Omental fat pad (tissue), 4 donors: ENCODE measurements around the gene ANXA1. TPM values are rescaled to one million over a fixed set of nuclear protein-coding genes. Genes with fewer than 3 reads are reported as not detected.

Experiments
- ATAC-seq: fragments of 150-250 bp; one replicate; pipeline ENCODE4 v1.9.1; 2016; ENCODE audit warnings: mild to moderate bottlenecking, moderate library complexity; ENCODE audit not compliant: low FRiP score
- DNase-seq: peaks from one replicate; pipeline ENCODE4 v3.0.0-alpha.2; 2019; ENCODE audit warnings: low spot score
- total RNA-seq, 4 donors: library from RNA; depleted of rRNA; stranded (reverse); fragments of >200 nt; gene quantifications; one replicate each; pipeline ENCODE4 v1.1.0, GENCODE V29; 2016
- TF ChIP-seq, protein P1 (sequence below), 3 donors: fragments of 450-650 bp; IDR thresholded peaks; one replicate each; pipeline ENCODE4 v1.5.1; 2016 to 2017; ENCODE audit warnings: antibody characterized with exemption in 3 of 3, mild to moderate bottlenecking in 3 of 3, moderate library complexity in 2 of 3

The ANXA1 gene
- total RNA-seq, 4 donors from 2014 or later: 513 to 2,547 (median 1,383) TPM

DNA sequence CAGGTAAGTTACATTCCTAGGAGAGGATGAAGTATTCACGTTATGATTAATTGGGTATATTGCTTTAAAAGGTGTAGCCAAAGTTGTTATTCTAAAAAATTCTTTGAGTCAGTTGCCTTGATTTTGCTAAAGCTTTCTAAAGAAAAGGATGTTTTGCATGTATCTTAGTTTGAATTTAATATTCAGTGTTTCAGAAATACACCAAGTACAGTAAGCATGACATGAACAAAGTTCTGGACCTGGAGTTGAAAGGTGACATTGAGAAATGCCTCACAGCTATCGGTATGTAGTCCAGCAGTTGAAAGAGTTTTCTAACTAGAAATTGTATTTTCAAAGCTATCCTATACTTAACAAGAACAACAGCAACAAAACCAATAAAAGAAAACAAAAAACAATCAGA is 14.2 kb downstream of the ANXA1 start:
- TF ChIP-seq, protein P1, sequence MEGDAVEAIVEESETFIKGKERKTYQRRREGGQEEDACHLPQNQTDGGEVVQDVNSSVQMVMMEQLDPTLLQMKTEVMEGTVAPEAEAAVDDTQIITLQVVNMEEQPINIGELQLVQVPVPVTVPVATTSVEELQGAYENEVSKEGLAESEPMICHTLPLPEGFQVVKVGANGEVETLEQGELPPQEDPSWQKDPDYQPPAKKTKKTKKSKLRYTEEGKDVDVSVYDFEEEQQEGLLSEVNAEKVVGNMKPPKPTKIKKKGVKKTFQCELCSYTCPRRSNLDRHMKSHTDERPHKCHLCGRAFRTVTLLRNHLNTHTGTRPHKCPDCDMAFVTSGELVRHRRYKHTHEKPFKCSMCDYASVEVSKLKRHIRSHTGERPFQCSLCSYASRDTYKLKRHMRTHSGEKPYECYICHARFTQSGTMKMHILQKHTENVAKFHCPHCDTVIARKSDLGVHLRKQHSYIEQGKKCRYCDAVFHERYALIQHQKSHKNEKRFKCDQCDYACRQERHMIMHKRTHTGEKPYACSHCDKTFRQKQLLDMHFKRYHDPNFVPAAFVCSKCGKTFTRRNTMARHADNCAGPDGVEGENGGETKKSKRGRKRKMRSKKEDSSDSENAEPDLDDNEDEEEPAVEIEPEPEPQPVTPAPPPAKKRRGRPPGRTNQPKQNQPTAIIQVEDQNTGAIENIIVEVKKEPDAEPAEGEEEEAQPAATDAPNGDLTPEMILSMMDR (IDR thresholded peaks at IDR 0.05): no peak

DNA sequence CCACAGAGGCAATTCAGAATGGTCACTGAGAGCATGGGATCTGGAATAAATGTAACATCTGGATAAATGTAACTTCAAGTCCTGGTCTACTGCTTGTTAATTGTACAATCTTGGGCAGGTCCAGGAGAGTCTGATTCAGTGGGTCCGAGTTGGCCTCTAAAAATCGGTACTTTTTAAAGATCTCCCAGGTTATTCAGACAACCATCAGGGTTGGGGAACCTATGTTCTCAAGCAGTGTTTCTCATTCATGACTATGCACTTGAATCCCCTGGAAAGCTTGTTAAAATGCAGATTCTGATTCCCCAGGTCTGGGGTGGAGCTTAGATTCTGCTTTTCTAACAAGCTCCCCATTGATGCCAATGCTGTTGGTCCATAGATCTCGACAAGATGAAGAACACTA is 14.8 kb downstream of the ANXA1 start:
- TF ChIP-seq, protein P1 (IDR thresholded peaks at IDR 0.05): no peak
- DNase-seq: no peak
- ATAC-seq: no peak

More for the DNA sequence above, 14.2 kb downstream of the ANXA1 start:
- no peak for DNase-seq
- ATAC-seq: no peak

DNA sequence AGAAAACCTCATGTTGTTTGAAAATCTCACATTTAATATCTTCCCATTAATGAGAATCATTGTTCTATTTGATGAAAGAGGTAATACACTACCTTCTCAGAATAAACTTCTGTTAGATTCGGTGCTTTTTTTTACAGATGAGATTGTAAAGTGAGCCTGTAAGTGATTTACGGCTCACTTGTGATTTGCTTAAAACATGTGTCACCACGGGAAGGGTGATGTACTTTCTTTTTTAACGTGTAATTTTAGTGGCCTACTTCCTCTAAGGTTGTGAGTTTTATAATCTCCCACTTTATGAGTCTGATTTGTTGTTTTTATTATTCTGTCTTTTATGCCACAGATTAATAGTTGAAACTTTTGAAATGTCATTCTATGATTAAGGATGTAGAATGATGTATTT is 15.9 kb downstream of the ANXA1 start:
- DNase-seq (no peak), ATAC-seq (no peak)
- TF ChIP-seq, protein P1 (IDR thresholded peaks at IDR 0.05): no peak

DNA sequence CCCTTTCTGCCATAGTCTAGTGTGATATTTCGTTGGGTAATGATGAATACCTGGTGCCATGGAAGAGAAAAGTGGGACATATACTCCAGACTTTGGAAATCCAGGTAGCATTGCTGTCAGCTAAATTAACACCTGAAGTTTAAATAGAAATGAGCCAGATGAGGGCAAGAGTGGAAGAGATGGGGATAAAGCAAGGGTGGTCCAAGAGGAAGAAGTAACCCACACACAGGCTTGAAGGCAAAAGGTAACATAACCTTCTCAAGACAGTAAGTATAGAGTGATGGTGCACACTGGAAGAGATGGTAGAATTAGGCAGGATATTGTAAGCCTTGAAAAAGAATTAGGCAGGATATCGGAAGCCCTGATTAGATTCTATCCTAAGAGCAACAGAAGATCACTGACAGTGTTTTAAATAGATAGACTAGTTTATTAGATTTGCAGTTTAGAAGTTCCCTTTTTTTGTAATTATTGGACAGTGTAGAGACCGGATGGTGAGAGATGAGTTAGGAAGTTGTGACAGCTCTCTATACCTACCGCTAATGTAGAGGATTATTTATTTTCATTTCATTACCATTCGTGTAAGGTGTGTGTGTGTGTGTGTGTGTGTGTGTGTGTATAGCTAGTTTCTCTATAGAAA is 16.8 kb downstream of the ANXA1 start:
- ATAC-seq (no peak), DNase-seq (no peak)
- TF ChIP-seq, protein P1 (IDR thresholded peaks at IDR 0.05): no peak

DNA sequence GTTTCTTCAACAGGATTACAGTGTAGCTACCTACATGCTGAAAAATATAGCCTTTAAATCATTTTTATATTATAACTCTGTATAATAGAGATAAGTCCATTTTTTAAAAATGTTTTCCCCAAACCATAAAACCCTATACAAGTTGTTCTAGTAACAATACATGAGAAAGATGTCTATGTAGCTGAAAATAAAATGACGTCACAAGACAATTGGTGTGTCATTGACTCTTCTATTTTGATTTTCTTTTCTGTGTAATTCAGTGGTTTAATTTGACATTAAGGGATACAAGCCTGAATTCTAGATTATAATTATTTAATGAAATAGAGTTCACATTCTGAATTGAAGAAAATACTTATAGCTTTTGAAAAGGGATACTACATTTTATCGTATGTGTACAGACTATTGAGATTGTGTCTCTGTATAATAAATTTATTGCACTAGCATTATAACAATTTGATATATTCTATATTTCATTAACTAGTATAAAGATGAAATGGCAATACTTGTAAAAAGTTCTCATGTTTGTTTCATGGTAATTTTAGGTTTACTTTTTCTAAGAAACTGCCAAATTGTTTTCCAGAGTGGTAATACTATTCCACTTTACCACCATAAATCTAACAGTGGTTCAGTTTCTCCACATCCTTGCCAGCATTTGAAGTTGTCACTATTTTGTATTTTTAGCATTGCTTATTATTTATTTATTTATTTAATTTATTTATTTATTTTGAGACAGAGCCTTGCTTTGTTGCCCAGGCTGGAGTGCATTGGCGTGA is 18.7 kb downstream of the ANXA1 start:
- no peak for DNase-seq
- ATAC-seq: no peak
- TF ChIP-seq, protein P1 (IDR thresholded peaks at IDR 0.05): no peak

DNA sequence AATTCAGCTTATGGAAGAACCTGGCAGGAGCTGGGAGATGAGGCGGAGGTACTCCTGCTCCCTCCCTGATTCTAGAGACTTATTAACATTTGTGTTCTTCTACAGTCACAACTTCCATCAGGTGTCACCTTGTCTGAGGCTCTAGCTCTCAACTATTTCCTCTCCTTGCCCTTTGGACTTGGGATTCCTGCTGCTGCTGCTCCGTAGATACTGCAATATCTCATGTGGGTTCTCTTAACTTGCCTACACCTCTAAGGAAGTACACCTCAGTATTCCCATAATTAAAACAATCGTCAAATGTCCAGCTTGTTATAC is 21.2 kb downstream of the ANXA1 start:
- DNase-seq (no peak), ATAC-seq (no peak)
- TF ChIP-seq, protein P1 (IDR thresholded peaks at IDR 0.05): no peak
